A673 (cell line): ENCODE measurements around the gene BMP4. TPM values are rescaled to one million over a fixed set of nuclear protein-coding genes. Genes with fewer than 3 reads are reported as not detected.

Source experiments
- BruUV-seq: library from RNA; stranded (reverse); fragments of 400-500 nt; replicated peaks from 2 replicates; lab custom pipeline; 2021; lab: Mats Ljungman, UMichigan
- CTCF ChIA-PET: fragments of 300-600 bp; sonication (Branson Sonifier 250); formaldehyde crosslinking; loops from one replicate; lab custom pipeline; 2022; ENCODE audit warnings: antibody characterized with exemption; lab: Charles Lee
- POLR2A ChIA-PET: fragments of 300-600 bp; sonication (Branson Sonifier 250); formaldehyde crosslinking; loops from one replicate; lab custom pipeline; 2022; ENCODE audit warnings: antibody characterized with exemption; ENCODE audit not compliant: low non-redundant PET; lab: Charles Lee
- DNase-seq: peaks from one replicate; pipeline ENCODE4 v3.0.0-alpha.2; 2015; ENCODE audit warnings: low spot score
- H3K27ac ChIP-seq: fragments of 200-600 bp; sonication (generic); 2 replicates; pipeline ENCODE4 v1.5.1; 2016; ENCODE audit warnings: mixed run types, low read depth, mild to moderate bottlenecking, mixed read lengths, antibody characterized with exemption, low read length; ENCODE audit not compliant: poor library complexity, severe bottlenecking
- H3K27me3 ChIP-seq: fragments of 200-600 bp; sonication (generic); replicated peaks from 2 replicates; pipeline ENCODE4 v1.6.1; 2017; ENCODE audit warnings: mixed run types, low read depth, mild to moderate bottlenecking, mixed read lengths, antibody characterized with exemption, low read length; ENCODE audit not compliant: insufficient read depth, poor library complexity
- H3K36me3 ChIP-seq: fragments of 200-600 bp; sonication (generic); 2 replicates; pipeline ENCODE4 v1.6.1; 2016; ENCODE audit warnings: mixed run types, mild to moderate bottlenecking, mixed read lengths, antibody characterized with exemption, low read length; ENCODE audit not compliant: insufficient read depth, poor library complexity, severe bottlenecking
- H3K4me1 ChIP-seq: fragments of 200-600 bp; sonication (generic); 2 replicates; pipeline ENCODE4 v1.6.1; 2017; ENCODE audit warnings: mixed run types, mild to moderate bottlenecking, mixed read lengths, antibody characterized with exemption, low read length; ENCODE audit not compliant: insufficient read depth, poor library complexity, severe bottlenecking
- H3K4me3 ChIP-seq: fragments of 200-600 bp; sonication (generic); 2 replicates; pipeline ENCODE4 v1.5.1; 2016; ENCODE audit warnings: low read depth, mixed run types, mild to moderate bottlenecking, mixed read lengths, low read length; ENCODE audit not compliant: poor library complexity, severe bottlenecking
- H3K9me3 ChIP-seq: fragments of 200-600 bp; sonication (generic); 2 replicates; pipeline ENCODE4 v1.6.1; 2016; ENCODE audit warnings: mixed run types, low read depth, mild to moderate bottlenecking, mixed read lengths, antibody characterized with exemption, low read length; ENCODE audit not compliant: poor library complexity, severe bottlenecking
- EZH2 ChIP-seq: fragments of 200-600 bp; sonication (generic); IDR thresholded peaks from 2 replicates; pipeline ENCODE4 v1.6.1; 2017; ENCODE audit warnings: borderline replicate concordance, low read depth, mild to moderate bottlenecking, mixed read lengths, antibody characterized with exemption, low read length; ENCODE audit not compliant: poor library complexity, severe bottlenecking
- intact Hi-C: fragments of 100-400 bp; cut with micrococcal nuclease; formaldehyde crosslinking; loops from one replicate; pipeline ENCODE4 v1.10.0; 2022; ENCODE audit not compliant: unreplicated experiment
- microRNA-seq: library from miRNA; unstranded; fragments of <30 nt; microRNA quantifications from one replicate; pipeline ENCODE4 v1.2.0, GENCODE V29; 2021
- total RNA-seq: library from RNA; stranded (reverse); gene quantifications from 2 replicates; pipeline ENCODE4 v1.2.3, GENCODE V29; 2021
- TF ChIP-seq, protein P1 (sequence below): fragments of 300-800, 200-600 bp; sonication (generic); conservative IDR thresholded peaks from 2 replicates; pipeline ENCODE4 v1.5.1; 2017; ENCODE audit warnings: low read depth, mild to moderate bottlenecking, antibody characterized with exemption, low read length, moderate library complexity, mixed read lengths

The BMP4 gene
- total RNA-seq, 1 experiment from 2014 or later = not detected

DNA sequence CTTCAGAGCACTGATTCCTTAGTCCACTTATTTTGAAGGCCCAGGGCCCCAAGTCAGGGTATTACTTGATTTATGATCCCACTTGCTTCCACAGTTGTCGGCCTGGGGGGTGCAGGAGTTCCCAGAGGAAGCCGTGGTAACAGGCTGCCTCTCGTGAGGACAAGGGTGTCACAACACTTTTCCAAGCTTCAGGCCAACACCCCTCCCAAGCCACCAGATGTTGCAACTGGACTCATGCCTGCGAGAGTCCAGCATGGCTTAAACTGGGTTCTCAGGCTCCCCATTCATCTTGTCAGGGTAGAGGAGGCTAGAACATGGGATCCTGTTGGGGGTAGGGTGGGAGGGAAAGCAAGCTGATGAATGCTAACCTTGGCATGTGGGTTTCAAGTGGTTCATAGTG, 56.1 kb downstream of the BMP4 start:
- peaks cover 6% of the 10 kb centered on the region for H3K27me3 ChIP-seq
- H3K36me3 ChIP-seq = no peaks in the 10 kb centered on the region
- no peak overlapping the region for H3K4me3 ChIP-seq
- intact Hi-C loops = no loop called here
- no peaks in the 10 kb centered on the region for H3K4me1 ChIP-seq
- POLR2A ChIA-PET = no interaction called here
- TF ChIP-seq, protein P1, sequence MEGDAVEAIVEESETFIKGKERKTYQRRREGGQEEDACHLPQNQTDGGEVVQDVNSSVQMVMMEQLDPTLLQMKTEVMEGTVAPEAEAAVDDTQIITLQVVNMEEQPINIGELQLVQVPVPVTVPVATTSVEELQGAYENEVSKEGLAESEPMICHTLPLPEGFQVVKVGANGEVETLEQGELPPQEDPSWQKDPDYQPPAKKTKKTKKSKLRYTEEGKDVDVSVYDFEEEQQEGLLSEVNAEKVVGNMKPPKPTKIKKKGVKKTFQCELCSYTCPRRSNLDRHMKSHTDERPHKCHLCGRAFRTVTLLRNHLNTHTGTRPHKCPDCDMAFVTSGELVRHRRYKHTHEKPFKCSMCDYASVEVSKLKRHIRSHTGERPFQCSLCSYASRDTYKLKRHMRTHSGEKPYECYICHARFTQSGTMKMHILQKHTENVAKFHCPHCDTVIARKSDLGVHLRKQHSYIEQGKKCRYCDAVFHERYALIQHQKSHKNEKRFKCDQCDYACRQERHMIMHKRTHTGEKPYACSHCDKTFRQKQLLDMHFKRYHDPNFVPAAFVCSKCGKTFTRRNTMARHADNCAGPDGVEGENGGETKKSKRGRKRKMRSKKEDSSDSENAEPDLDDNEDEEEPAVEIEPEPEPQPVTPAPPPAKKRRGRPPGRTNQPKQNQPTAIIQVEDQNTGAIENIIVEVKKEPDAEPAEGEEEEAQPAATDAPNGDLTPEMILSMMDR = no peak
- no peak for TF ChIP-seq EZH2
- no peak for DNase-seq
- CTCF ChIA-PET = no interaction called here
- BruUV-seq = no TSS peak
- no peaks in the 10 kb centered on the region for H3K9me3 ChIP-seq
- H3K27ac ChIP-seq = no peak overlapping the region

Small RNA genes within 50 kb of the gene (microRNA-seq; reads per million reads assigned to microRNA genes)
- gene MIR5580 = not detected
